Mucosa of rectum (tissue), 2 donors: ENCODE data around the gene AP1G1.
"Not testable (repeated sequence)": the region's sequence is repeated elsewhere in the genome, so short reads cannot be mapped to it uniquely, and the experiment has no call there.

Source experiments
- H3K27ac ChIP-seq, 2 donors: one replicate each; pipeline ENCODE4 v1.7.0; 2013; ENCODE audit warnings: inconsistent platforms in 2 of 2, low read depth in 2 of 2, low read length in 2 of 2
- H3K27me3 ChIP-seq, 2 donors: one replicate each; pipeline ENCODE4 v1.7.0; 2013; ENCODE audit warnings: low read length in 2 of 2; ENCODE audit not compliant: control insufficient read depth in 2 of 2, insufficient read depth in 2 of 2
- H3K36me3 ChIP-seq, 2 donors: one replicate each; pipeline ENCODE4 v1.7.0; 2013; ENCODE audit warnings: low read length in 2 of 2; ENCODE audit not compliant: control insufficient read depth in 2 of 2, insufficient read depth in 2 of 2
- H3K4me1 ChIP-seq, 2 donors: one replicate each; pipeline ENCODE4 v1.7.0; 2013; ENCODE audit warnings: low read length in 2 of 2, mild to moderate bottlenecking in 1 of 2; ENCODE audit not compliant: control insufficient read depth in 2 of 2, insufficient read depth in 2 of 2
- H3K4me3 ChIP-seq, 2 donors: one replicate each; pipeline ENCODE4 v1.7.0; 2013; ENCODE audit warnings: low read length in 2 of 2
- H3K9ac ChIP-seq, 2 donors: one replicate each; pipeline ENCODE4 v1.7.0; 2013; ENCODE audit warnings: low read length in 2 of 2, low read depth in 1 of 2, mild to moderate bottlenecking in 1 of 2
- H3K9me3 ChIP-seq, 2 donors: one replicate each; pipeline ENCODE4 v1.7.0; 2013; ENCODE audit warnings: low read length in 2 of 2; ENCODE audit not compliant: control insufficient read depth in 2 of 2
- donor health status: healthy.
- donor health status: Normal muscosa, but diverticular disease.

The AP1G1 gene

GRCh38 chr16:71687861-71688260, 120.8 kb downstream of the AP1G1 start:
- Histone ChIP-seq H3K27me3 (no peaks in the 10 kb centered on the region), H3K9ac (no peak overlapping the region), H3K4me3 (no peak overlapping the region), H3K27ac (no peak overlapping the region), H3K9me3 (no peaks in the 10 kb centered on the region), H3K36me3 (peaks cover 11 to 21% of the 10 kb centered on the region in 2 donors), H3K4me1 (peaks cover 2 to 4% of the 10 kb centered on the region in 2 donors)

GRCh38 chr16:71684280-71684679, 124.4 kb downstream of the AP1G1 start:
- H3K9me3 ChIP-seq, result not testable (repeated sequence)

GRCh38 chr16:71681360-71681759, 127.3 kb downstream of the AP1G1 start:
- Histone ChIP-seq H3K27me3 (no peaks in the 10 kb centered on the region), H3K9ac (no peak overlapping the region), H3K27ac (peak overlapping the region; percentile 79 to 87), H3K9me3 (no peaks in the 10 kb centered on the region), H3K4me1 (peaks cover 6 to 21% of the 10 kb centered on the region in 2 donors), H3K4me3 (peak overlapping the region; percentile 27 to 32), H3K36me3 (peaks cover 4 to 15% of the 10 kb centered on the region in 2 donors)

More at GRCh38 chr16:71684280-71684679, 124.4 kb downstream of the AP1G1 start:
- peaks cover 6 to 21% of the 10 kb centered on the region in 2 donors for H3K4me1 ChIP-seq
- not testable (repeated sequence) for H3K27ac ChIP-seq, H3K9ac ChIP-seq, H3K27me3 ChIP-seq, H3K4me3 ChIP-seq
- H3K36me3 ChIP-seq, result peaks cover 5 to 10% of the 10 kb centered on the region in 2 donors
